ENCODE measurements around the gene SLC7A10. TPM values are rescaled to one million over a fixed set of nuclear protein-coding genes. Genes with fewer than 3 reads are reported as not detected.

The SLC7A10 gene
- total RNA-seq, 4 donors from 2014 or later: not detected

- H3K36me3 ChIP-seq: no peaks in the 10 kb centered on the region
- intact Hi-C loops (cut with DNase I; ENCODE audit: low total_unique reads): no loop called here
- H3K4me1 ChIP-seq: no peaks in the 10 kb centered on the region
- TF ChIP-seq POLR2A (IDR thresholded peaks at IDR 0.05): no peak
- TF ChIP-seq, protein P1, sequence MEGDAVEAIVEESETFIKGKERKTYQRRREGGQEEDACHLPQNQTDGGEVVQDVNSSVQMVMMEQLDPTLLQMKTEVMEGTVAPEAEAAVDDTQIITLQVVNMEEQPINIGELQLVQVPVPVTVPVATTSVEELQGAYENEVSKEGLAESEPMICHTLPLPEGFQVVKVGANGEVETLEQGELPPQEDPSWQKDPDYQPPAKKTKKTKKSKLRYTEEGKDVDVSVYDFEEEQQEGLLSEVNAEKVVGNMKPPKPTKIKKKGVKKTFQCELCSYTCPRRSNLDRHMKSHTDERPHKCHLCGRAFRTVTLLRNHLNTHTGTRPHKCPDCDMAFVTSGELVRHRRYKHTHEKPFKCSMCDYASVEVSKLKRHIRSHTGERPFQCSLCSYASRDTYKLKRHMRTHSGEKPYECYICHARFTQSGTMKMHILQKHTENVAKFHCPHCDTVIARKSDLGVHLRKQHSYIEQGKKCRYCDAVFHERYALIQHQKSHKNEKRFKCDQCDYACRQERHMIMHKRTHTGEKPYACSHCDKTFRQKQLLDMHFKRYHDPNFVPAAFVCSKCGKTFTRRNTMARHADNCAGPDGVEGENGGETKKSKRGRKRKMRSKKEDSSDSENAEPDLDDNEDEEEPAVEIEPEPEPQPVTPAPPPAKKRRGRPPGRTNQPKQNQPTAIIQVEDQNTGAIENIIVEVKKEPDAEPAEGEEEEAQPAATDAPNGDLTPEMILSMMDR (IDR thresholded peaks at IDR 0.05): no peak
- no peak overlapping the region for H3K27ac ChIP-seq
- no peaks in the 10 kb centered on the region for H3K27me3 ChIP-seq
- H3K4me3 ChIP-seq: no peak overlapping the region
- no peaks in the 10 kb centered on the region for H3K9me3 ChIP-seq
- no peak for DNase-seq
Observed at GRCh38 chr19:33215438-33216197, 10.0 kb downstream of the SLC7A10 start.

DNA sequence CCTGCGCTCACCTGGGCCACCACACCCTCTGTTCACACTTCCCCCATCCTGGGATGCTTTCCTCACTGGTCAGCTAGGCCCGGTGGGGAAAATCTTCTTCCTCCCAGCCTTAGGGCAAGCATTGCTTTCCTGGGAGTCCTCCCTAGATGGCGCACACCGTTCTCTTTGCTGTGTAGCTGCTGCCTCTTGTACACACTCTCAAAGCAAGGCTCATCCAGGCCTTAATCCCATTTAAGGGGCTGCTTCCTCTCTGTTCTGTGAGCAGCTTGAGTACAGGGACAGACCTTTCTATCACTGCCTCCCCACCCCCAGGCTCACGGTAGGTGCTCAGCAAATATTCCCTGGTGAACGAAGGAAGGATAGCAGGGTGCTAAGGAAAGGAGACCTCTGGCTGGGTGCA, 11.1 kb downstream of the SLC7A10 start:
- no peak for TF ChIP-seq POLR2A (IDR thresholded peaks at IDR 0.05)
- TF ChIP-seq, protein P1 (IDR thresholded peaks at IDR 0.05): no peak
- DNase-seq: no peak
- H3K4me1 ChIP-seq: no peaks in the 10 kb centered on the region
- no peak overlapping the region for H3K4me3 ChIP-seq
- no peaks in the 10 kb centered on the region for H3K9me3 ChIP-seq
- H3K27ac ChIP-seq: no peak overlapping the region
- H3K36me3 ChIP-seq: no peaks in the 10 kb centered on the region
- no peaks in the 10 kb centered on the region for H3K27me3 ChIP-seq
- intact Hi-C loops (cut with DNase I; ENCODE audit: low total_unique reads): no loop called here

GRCh38 chr19:33212436-33213172, 13.0 kb downstream of the SLC7A10 start:
- Histone ChIP-seq H3K9me3 (no peaks in the 10 kb centered on the region), H3K27ac (no peak overlapping the region), H3K27me3 (no peaks in the 10 kb centered on the region), H3K36me3 (no peaks in the 10 kb centered on the region), H3K4me1 (no peaks in the 10 kb centered on the region), H3K4me3 (no peak overlapping the region)
- DNase-seq: no peak
- intact Hi-C loops (cut with DNase I; ENCODE audit: low total_unique reads): no loop called here
- TF ChIP-seq POLR2A (IDR thresholded peaks at IDR 0.05): no peak
- TF ChIP-seq, protein P1 (IDR thresholded peaks at IDR 0.05): no peak

DNA sequence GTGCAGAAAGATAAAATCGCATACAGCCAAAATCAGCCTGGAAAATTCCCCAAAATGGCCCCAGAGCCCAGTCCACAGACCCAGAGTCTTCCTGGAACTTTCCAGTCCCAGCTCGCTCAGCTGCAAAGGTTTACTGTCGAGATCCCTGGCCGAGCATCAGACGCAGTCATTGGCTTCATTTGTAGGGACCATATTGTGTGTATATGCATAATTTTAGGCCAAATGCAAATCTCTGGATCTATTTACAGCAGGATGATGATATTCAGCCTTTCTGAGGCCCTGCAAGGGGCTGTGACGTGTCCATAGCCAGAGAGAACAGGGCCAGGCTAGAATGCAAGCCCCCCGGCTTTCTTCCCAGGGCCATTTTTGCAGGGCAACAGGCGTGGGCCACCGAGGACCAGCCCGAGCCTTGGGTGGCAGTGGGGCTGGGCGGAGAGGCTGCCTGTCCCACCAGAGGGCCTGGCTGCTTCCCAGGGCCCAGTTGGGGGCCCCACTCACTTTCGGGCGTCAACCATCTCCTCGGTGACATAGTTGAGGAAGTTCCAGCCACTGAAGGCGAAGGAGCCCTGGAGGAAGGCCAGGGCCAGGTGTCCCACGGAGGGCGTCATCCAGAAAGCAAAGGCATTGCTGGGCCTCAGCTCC, 13.7 kb downstream of the SLC7A10 start:
- H3K27me3 ChIP-seq: no peaks in the 10 kb centered on the region
- no peaks in the 10 kb centered on the region for H3K9me3 ChIP-seq
- TF ChIP-seq, protein P1 (IDR thresholded peaks at IDR 0.05): no peak
- TF ChIP-seq POLR2A (IDR thresholded peaks at IDR 0.05): no peak
- intact Hi-C loops (cut with DNase I; ENCODE audit: low total_unique reads): no loop called here
- no peaks in the 10 kb centered on the region for H3K36me3 ChIP-seq
- no peak for DNase-seq
- no peak overlapping the region for H3K27ac ChIP-seq
- no peaks in the 10 kb centered on the region for H3K4me1 ChIP-seq
- no peak overlapping the region for H3K4me3 ChIP-seq
